DOHH2 (cell line): ENCODE results near the gene MYBPH.

ENCODE experiments used
- H3F3A ChIP-seq: fragments of 200-600 bp; sonication (generic), shearing (Covaris generic); 2 replicates; pipeline ENCODE4 v1.6.0; 2016; ENCODE audit warnings: antibody characterized with exemption, mild to moderate bottlenecking; ENCODE audit not compliant: control insufficient read depth, insufficient read depth
- H3K27ac ChIP-seq: fragments of 200-600 bp; sonication (generic); 2 replicates; pipeline ENCODE4 v1.5.1; 2014; ENCODE audit warnings: low read depth, mild to moderate bottlenecking, low read length, moderate library complexity
- H3K27me3 ChIP-seq: fragments of 200-600 bp; sonication (generic); 2 replicates; pipeline ENCODE4 v1.6.1; 2014; ENCODE audit warnings: mild to moderate bottlenecking, low read length, mixed read lengths; ENCODE audit not compliant: control insufficient read depth
- H3K36me3 ChIP-seq: fragments of 200-600 bp; sonication (generic); 2 replicates; pipeline ENCODE4 v1.6.1; 2014; ENCODE audit warnings: mild to moderate bottlenecking, low read length, moderate library complexity, mixed read lengths; ENCODE audit not compliant: control insufficient read depth
- H3K4me1 ChIP-seq: fragments of 200-600 bp; sonication (generic); 2 replicates; pipeline ENCODE4 v1.6.1; 2014; ENCODE audit warnings: mild to moderate bottlenecking, low read length, mixed read lengths; ENCODE audit not compliant: control insufficient read depth
- H3K4me2 ChIP-seq: fragments of 200-600 bp; sonication (generic); 2 replicates; pipeline ENCODE4 v1.6.0; 2014; ENCODE audit warnings: mild to moderate bottlenecking, low read length, moderate library complexity
- H3K4me3 ChIP-seq: fragments of 200-600 bp; sonication (generic); 2 replicates; pipeline ENCODE4 v1.5.1; 2014; ENCODE audit warnings: mild to moderate bottlenecking, low read length, mixed read lengths
- H3K79me2 ChIP-seq: fragments of 200-600 bp; sonication (generic); 2 replicates; pipeline ENCODE4 v1.6.1; 2014; ENCODE audit warnings: mild to moderate bottlenecking, low read length, mixed read lengths; ENCODE audit not compliant: control insufficient read depth
- H3K9me2 ChIP-seq: fragments of 200-600 bp; sonication (generic); replicated peaks from 2 replicates; pipeline ENCODE4 v1.6.1; 2014; ENCODE audit warnings: mild to moderate bottlenecking, low read length, mixed read lengths; ENCODE audit not compliant: control insufficient read depth
- H3K9me3 ChIP-seq: fragments of 200-600 bp; sonication (generic); 2 replicates; pipeline ENCODE4 v1.6.1; 2014; ENCODE audit warnings: antibody characterized with exemption, low read length, mixed read lengths; ENCODE audit not compliant: control insufficient read depth, insufficient read depth
- H4K20me1 ChIP-seq: fragments of 200-600 bp; sonication (generic); 2 replicates; pipeline ENCODE4 v1.6.0; 2014; ENCODE audit warnings: low read depth, mild to moderate bottlenecking, antibody characterized with exemption, low read length, moderate library complexity; ENCODE audit not compliant: control insufficient read depth, insufficient read depth
- EZH2phosphoT487 ChIP-seq: fragments of 200-600 bp; sonication (generic); IDR thresholded peaks from 2 replicates; pipeline ENCODE4 v1.6.1; 2017; ENCODE audit warnings: borderline replicate concordance, mild to moderate bottlenecking, antibody characterized with exemption, low read length, moderate library complexity, mixed read lengths
- TF ChIP-seq, protein P1 (sequence below): fragments of 200-600 bp; sonication (generic); IDR thresholded peaks from one replicate; pipeline ENCODE4 v1.5.1; 2014; ENCODE audit warnings: antibody characterized with exemption, mild to moderate bottlenecking, low read depth, low read length; ENCODE audit not compliant: poor library complexity, severe bottlenecking

MYBPH gene

DNA sequence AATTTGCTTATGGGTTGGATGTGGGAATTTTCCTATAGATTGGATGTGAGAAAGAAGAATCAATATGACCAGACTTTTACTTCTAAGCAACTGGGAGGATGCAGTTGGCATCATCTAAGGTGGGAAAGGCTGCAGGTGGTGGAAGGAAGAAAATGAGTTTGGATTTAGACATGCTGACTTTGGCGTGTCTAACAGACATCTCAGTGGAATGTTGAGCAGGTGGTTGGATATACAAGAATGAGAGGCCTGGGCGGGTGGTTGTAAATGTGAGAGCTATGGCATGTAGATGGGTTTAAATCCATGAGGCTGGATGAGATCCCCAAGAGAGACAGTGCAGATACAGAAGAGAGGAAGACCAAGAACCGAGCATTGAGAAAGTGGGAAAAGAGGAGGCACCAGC, 37.6 kb downstream of the MYBPH start:
- Histone ChIP-seq H3K9me2 (no peaks in the 10 kb centered on the region), H3F3A (no peaks in the 10 kb centered on the region), H4K20me1 (no peaks in the 10 kb centered on the region), H3K4me2 (no peak overlapping the region), H3K9me3 (no peaks in the 10 kb centered on the region), H3K4me3 (no peak overlapping the region), H3K4me1 (no peaks in the 10 kb centered on the region), H3K27ac (no peak overlapping the region), H3K36me3 (no peaks in the 10 kb centered on the region), H3K79me2 (no peaks in the 10 kb centered on the region), H3K27me3 (peaks cover 33% of the 10 kb centered on the region)
- no peak for TF ChIP-seq EZH2phosphoT487
- TF ChIP-seq, protein P1, sequence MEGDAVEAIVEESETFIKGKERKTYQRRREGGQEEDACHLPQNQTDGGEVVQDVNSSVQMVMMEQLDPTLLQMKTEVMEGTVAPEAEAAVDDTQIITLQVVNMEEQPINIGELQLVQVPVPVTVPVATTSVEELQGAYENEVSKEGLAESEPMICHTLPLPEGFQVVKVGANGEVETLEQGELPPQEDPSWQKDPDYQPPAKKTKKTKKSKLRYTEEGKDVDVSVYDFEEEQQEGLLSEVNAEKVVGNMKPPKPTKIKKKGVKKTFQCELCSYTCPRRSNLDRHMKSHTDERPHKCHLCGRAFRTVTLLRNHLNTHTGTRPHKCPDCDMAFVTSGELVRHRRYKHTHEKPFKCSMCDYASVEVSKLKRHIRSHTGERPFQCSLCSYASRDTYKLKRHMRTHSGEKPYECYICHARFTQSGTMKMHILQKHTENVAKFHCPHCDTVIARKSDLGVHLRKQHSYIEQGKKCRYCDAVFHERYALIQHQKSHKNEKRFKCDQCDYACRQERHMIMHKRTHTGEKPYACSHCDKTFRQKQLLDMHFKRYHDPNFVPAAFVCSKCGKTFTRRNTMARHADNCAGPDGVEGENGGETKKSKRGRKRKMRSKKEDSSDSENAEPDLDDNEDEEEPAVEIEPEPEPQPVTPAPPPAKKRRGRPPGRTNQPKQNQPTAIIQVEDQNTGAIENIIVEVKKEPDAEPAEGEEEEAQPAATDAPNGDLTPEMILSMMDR = no peak

DNA sequence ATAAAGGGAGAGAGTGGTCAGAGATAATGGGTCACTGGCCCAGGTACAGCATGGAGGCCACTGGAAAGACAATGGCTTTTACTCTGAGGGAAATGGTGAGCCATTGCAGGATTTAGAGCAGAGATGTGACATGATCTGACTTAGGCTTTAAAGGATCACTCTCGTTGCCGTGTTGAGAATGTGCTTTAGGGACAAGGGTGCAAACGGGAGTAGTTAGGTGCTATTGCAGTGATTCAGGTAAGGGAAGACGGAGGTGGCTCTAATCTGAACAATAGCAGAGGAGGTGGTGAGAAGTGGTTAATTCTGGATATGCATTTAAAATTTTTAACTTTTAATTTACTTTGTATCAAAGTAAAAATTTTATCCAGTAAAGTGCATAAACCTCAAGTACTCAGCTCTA, 38.3 kb downstream of the MYBPH start:
- TF ChIP-seq, protein P1 = no peak
- TF ChIP-seq EZH2phosphoT487 = no peak
- Histone ChIP-seq H3K27me3 (peaks cover 33% of the 10 kb centered on the region), H3K4me1 (no peaks in the 10 kb centered on the region), H3K79me2 (no peaks in the 10 kb centered on the region), H3K9me2 (no peaks in the 10 kb centered on the region), H3K36me3 (no peaks in the 10 kb centered on the region), H3K4me3 (no peak overlapping the region), H4K20me1 (no peaks in the 10 kb centered on the region), H3K4me2 (no peak overlapping the region), H3F3A (no peaks in the 10 kb centered on the region), H3K9me3 (no peaks in the 10 kb centered on the region), H3K27ac (no peak overlapping the region)

DNA sequence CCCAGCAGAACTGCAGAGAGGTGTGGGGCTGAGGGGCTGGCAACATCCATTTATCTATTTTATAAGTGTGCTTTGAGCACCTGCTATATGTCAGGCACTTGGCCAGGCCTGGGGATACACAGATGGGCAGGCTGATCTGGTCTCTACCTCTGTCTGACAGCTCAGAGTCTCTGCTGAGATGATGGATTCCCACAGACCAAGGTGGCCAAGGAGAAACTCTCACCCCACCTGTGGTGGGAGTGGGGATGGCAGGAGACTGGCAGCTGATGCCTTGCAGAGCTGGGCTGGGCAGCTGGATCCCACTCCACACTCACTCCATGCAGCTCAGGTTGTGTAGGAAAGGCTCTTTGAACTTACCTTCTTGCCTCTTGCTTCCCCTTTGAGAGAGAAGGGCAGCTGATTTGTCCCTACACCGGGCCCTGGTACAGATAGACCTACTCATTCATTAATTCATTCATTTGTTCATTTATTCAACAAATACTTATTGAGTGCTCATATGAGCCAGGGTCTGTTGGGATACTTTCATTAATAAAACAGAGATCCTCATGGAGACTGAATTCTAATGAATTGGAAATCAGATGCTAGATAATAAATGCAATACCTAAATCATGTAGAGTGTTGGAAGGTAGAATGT, 39.1 kb downstream of the MYBPH start:
- H3K27ac ChIP-seq = no peak overlapping the region
- no peak for TF ChIP-seq EZH2phosphoT487
- TF ChIP-seq, protein P1 = no peak
- H3K36me3 ChIP-seq = no peaks in the 10 kb centered on the region
- H3K4me3 ChIP-seq = no peak overlapping the region
- H3K79me2 ChIP-seq = no peaks in the 10 kb centered on the region
- H3K9me3 ChIP-seq = no peaks in the 10 kb centered on the region
- no peaks in the 10 kb centered on the region for H3F3A ChIP-seq
- H3K4me2 ChIP-seq = no peak overlapping the region
- no peaks in the 10 kb centered on the region for H4K20me1 ChIP-seq
- H3K27me3 ChIP-seq = peaks cover 32% of the 10 kb centered on the region
- H3K9me2 ChIP-seq = no peaks in the 10 kb centered on the region
- no peaks in the 10 kb centered on the region for H3K4me1 ChIP-seq
